ENCODE measurements around the gene C1QBP.
A peak's percentile ranks its signal among the peaks of the same experiment; 100 is the strongest.

The C1QBP gene, protein sequence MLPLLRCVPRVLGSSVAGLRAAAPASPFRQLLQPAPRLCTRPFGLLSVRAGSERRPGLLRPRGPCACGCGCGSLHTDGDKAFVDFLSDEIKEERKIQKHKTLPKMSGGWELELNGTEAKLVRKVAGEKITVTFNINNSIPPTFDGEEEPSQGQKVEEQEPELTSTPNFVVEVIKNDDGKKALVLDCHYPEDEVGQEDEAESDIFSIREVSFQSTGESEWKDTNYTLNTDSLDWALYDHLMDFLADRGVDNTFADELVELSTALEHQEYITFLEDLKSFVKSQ

DNA sequence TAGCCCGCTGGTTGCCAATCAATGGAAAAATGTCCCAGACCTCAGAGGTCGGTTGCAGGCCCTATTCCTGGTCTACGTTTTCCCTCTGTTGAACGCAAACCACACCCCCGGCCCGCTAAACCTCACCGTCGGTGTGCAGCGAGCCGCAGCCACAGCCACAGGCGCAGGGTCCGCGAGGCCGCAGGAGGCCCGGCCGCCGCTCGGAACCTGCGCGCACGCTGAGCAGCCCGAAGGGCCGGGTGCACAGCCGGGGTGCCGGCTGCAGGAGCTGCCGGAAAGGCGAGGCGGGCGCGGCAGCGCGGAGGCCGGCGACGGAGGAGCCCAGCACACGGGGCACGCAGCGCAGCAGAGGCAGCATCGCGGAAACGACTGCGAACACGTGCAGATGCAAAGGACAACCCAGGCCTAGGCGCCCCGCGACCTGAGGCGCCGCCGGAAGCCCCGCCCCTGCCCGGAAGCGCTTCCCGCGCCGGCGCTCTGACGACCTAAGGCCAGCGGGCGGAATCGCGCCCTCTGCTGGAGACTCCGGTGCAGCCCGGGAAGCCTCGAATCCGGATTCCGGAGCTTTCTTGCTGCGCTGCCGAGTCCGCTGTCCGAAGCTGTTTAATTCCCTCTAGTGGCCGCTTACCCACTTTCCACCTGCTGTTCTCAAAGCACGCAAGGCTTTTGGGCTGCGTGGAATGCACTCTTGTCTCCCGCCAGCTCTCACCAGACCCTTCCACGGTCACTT is at the start of gene C1QBP:
Gene C1QBP (minus strand): TSS at position 440 of the 730 bp plus-strand sequence. CDS start 82 bp downstream, at position 358.
- peak; percentile 89 for DNase-seq (ENCODE audit: insufficient read length, low spot score)
- peak; percentile 76 for FAIRE-seq
- peak; percentile 74 for TF ChIP-seq POLR2A (IDR thresholded peaks at IDR 0.05; ENCODE audit: low read depth, low read length)

DNA sequence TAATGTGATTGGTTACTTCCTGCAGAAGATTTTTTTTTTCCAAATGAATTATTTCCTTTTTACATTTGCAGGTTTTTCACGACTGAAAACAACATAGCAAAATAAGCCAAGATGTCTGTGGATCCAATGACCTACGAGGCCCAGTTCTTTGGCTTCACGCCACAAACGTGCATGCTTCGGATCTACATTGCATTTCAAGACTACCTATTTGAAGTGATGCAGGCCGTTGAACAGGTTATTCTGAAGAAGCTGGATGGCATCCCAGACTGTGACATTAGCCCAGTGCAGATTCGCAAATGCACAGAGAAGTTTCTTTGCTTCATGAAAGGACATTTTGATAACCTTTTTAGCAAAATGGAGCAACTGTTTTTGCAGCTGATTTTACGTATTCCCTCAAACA is 49.8 kb upstream of the C1QBP start:
- DNase-seq (ENCODE audit: insufficient read length, low spot score) (no peak), FAIRE-seq (no peak)
- no peak for TF ChIP-seq POLR2A (IDR thresholded peaks at IDR 0.05; ENCODE audit: low read depth, low read length)

DNA sequence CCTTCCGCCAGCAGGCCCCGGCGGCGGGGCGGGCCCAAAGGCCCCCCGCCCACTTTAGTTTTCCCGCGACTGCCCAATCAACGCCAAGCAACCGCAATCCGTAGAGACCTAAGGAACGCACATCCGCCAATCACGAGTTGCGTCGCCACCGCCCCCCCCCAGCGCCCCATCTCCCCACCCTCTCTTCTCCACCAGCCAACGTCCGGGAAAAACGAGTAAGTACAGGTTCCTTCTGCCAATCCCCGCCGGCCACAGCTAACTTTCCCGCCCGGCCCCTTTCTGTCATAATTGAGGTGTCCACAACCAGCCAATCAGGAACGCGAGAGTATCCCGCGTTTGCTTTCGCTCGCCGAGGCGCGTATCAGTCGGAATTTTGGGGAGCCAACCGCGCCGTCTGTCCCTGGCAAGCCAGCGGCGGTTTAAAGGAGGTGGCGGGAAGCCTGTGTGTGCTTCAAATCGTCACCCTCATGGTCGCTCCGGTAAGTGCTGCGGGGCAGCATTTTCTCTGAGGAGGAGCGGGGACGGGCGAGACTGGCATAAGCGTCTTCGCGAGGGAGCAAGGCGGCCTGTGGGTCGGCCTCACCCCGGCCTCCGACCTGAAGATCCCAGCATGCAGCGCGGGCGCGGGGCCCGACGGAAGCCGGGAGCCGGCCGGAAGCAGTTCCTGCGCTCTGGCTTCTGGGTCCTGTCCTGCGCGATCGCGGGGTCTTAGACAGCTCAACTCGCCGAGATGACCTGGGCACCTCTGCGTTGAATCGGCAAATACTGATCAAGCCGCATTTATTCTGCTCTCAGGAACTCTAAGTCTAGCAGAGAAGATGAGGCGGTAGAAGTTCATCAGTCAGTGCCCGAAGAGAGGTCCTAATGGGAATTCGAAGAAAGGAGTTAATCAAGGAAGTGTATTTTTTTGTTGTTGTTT is 47.5 kb upstream of the C1QBP start, which contains the start of gene MIS12:
Gene MIS12 (plus strand): TSS at position 361 of the 919 bp plus-strand sequence. CDS start 2,297 bp downstream, outside the sequence.
- FAIRE-seq (peak; percentile 41), DNase-seq (ENCODE audit: insufficient read length, low spot score) (peak; percentile 95)
- TF ChIP-seq POLR2A (IDR thresholded peaks at IDR 0.05; ENCODE audit: low read depth, low read length), result peak; percentile 67; the same call in 1 of the 2 replicates

DNA sequence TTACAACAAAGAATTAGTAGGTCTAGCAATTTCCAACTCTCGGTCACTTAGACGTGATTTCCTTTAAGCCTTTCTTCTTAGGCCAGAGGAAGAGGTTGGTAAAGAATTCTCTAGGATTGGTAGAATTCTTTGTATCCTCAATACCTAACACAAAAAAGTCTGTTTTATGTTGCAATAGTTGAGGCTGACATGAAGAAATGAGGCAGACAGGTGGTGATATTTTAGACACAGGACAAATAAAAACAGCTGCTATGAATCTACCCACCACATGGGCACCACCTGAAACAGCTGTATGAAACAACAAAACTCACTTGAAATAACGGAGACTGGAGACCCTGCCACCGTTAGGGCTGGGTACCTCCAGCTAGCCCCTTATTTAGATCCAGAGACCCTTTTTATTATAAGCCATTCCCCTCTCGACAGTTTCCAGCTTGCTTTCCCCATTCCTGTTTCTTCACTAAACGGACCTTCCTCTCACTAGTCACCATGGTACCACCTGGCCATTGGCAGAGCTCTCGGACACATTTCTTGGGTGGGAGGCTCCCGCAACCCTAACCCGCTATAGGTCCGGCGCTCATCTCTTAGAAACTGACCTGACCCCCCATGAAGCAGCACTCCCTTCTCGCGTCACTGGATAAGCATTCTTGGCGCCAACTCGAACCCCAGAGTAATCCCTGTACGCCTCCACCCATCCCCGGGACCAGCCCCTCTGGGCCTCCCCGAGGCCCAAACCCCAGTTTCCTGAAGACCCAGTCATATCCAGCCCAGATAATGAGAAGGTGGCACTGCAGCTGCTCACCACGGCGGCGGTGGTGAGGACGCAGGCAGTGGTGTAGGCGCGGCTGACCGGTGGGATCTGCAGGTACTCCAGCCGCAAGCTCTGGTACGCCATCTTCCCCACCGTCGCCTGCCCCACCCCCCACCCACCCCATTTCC is 46.6 kb upstream of the C1QBP start, which contains the start of gene DERL2:
Gene DERL2 (minus strand): TSS at position 909 of the 936 bp plus-strand sequence. CDS start 17 bp downstream, at position 892.
- no peak for FAIRE-seq
- peak; percentile 71 for DNase-seq (ENCODE audit: insufficient read length, low spot score)

DNA sequence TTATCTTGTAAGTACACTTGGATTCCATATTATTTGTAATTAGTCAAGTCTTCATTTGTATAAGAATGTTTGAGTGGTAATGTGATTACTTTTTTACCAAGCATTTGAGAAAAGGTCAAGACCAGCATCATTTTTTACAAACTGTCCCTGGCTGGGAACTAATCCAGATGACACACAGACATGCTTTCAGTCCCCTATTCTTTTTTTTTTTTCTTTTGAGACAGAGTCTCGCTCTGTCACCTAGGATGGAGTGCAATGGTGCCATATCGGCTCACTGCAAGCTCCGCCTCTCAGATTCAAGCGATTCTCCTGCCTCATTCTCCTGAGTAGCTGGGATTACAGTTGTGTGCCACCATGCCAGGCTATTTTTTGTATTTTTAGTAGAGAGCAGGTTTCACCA is 42.5 kb upstream of the C1QBP start:
- TF ChIP-seq POLR2A (IDR thresholded peaks at IDR 0.05; ENCODE audit: low read depth, low read length), result no peak
- FAIRE-seq, result no peak
- no peak for DNase-seq (ENCODE audit: insufficient read length, low spot score)

More for the DNA sequence above, 46.6 kb upstream of the C1QBP start, which contains the start of gene DERL2:
- TF ChIP-seq POLR2A (IDR thresholded peaks at IDR 0.05; ENCODE audit: low read depth, low read length), result peak; percentile 79

DNA sequence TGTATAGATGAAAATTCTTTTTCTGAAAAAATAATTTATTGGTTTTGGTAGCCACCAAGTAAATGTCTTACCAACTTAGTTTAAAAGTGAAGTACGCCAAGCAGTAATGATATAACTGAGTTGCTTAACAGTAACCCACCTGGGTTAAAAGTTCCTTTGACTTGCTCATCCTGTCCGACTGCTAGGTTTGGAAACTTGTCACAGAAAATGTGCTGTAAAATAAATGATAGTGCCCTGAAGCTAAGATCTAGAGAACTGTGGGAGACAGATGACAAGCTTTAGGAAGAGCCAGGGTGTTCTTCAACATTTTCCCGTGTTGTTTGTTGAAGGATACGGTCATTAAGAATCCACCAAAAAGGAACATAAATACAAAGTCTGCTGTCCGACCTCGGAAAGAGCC is 42.0 kb upstream of the C1QBP start:
- no peak for FAIRE-seq
- DNase-seq (ENCODE audit: insufficient read length, low spot score), result no peak
- no peak for TF ChIP-seq POLR2A (IDR thresholded peaks at IDR 0.05; ENCODE audit: low read depth, low read length)

DNA sequence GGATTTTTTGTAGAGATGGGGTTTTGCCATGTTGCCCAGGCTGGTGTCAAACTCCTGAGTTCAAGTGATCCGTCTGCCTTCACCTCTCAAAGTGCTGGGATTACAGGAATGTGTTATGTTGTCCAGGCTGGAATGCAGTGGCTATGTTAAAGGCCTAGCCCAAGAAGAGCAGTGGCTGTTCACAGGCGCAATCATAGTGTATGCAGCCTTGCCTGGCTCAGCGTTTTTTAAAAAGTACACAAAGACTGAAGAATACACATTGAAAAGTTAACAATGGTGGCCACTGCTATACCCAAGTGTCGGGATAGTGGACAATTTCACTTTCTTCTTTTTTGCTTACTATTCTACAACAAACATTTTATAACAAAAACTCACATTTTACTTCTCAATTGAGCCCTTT is 40.0 kb upstream of the C1QBP start:
- DNase-seq (ENCODE audit: insufficient read length, low spot score) (no peak), FAIRE-seq (no peak)
- no peak for TF ChIP-seq POLR2A (IDR thresholded peaks at IDR 0.05; ENCODE audit: low read depth, low read length)

DNA sequence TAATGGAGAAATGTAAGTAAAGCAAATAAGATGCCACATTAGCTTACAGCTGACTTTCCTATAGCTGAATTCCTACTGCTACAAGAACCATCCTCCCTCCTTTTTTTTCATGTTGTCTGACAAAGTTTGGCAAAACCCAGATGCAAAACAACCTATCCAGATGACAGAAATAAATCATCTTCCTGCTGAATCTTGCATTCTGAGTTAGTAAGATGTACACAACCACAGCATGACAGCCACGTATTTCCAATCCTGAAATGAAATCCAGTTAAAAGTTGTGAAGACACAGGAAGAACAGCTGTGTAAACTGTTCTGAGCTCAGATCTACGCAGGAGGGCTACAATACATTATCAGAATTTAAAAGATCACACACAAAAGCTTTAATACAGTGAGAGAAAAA is 35.0 kb upstream of the C1QBP start:
- FAIRE-seq, result no peak
- no peak for DNase-seq (ENCODE audit: insufficient read length, low spot score)
- TF ChIP-seq POLR2A (IDR thresholded peaks at IDR 0.05; ENCODE audit: low read depth, low read length), result no peak

DNA sequence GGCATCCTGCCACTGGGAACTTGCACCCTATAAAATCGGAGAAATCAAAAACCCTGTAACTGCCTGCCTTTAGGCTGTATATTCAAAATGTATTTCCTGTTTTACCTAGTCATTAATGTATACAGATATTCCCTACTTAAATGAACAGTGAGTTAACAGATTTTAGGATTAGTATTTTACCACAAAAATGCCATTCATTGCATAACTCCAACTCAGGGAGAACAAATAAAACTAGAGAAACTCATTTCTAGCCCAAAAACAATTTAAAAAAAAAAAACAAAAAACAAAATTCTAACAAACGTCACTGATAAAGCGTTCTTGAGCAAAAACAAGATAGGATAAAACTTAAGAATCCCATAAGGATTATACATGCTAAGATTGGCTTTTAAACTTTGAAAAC is 33.6 kb upstream of the C1QBP start:
- TF ChIP-seq POLR2A (IDR thresholded peaks at IDR 0.05; ENCODE audit: low read depth, low read length), result no peak
- DNase-seq (ENCODE audit: insufficient read length, low spot score) (no peak), FAIRE-seq (no peak)

DNA sequence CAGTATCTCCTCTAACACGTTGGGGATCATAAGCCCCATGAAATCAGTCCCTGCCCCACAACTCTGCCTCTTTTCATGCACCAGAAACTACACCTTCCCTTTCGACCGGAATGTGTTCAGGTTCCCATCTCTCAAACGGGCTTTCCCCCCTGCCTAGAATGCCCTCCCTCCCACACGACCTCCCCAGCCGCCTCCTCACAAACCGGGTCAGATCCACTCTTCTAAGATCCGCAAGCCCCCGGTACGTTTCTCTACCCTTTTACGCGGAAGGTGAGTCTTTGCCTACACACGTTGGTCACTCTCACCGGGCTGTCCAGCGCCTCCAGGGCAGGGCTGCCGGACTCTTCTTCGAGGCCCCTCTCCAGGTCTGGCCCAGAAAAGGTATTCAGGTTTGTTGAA is 29.1 kb upstream of the C1QBP start:
- DNase-seq (ENCODE audit: insufficient read length, low spot score) (no peak), FAIRE-seq (no peak)
- TF ChIP-seq POLR2A (IDR thresholded peaks at IDR 0.05; ENCODE audit: low read depth, low read length), result no peak

DNA sequence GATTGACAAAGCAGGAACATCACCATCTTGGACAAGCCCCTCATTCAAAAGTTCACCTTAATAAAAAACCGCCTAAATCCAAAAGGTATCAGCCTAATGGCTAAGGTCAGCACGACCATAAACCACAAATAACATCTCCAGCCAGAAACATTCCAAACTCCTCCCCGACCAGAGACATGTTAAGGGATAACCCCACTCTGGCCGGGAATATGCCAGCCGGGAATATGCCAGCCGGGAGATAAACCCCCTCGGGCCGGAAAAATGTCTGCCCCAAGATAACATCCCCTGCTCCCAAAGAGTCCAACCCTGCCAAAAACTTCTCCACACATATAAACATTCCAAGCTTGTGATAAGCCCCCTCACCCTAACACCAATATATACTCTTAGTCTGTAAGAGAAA is 28.5 kb upstream of the C1QBP start:
- DNase-seq (ENCODE audit: insufficient read length, low spot score), result no peak
- FAIRE-seq, result no peak
- no peak for TF ChIP-seq POLR2A (IDR thresholded peaks at IDR 0.05; ENCODE audit: low read depth, low read length)

DNA sequence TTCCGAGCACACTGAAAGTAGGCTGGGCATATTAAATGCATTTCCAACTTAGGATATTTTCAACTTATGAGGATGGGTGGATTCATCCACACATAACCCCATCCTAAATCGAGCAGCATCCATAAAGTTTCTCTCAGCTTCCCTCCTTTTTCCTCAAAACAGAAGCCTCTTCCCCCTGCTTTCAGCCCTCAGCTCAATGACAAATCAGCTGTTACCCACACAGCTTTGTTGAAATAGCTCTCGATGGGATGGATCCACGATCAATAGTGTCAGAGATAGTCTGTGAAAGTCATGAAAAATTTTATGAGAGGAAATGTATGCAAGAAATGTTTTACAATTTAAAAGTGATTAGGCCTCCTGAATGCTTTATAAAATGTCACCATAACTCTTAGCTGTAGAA is 27.3 kb upstream of the C1QBP start:
- DNase-seq (ENCODE audit: insufficient read length, low spot score) (no peak), FAIRE-seq (no peak)
- no peak for TF ChIP-seq POLR2A (IDR thresholded peaks at IDR 0.05; ENCODE audit: low read depth, low read length)
